Measurements from ENCODE around the gene GFRA1.
A peak's percentile ranks its signal among the peaks of the same experiment; 100 is the strongest.

Gene GFRA1

GRCh38 chr10:116121640-116122525 is 151.1 kb downstream of the GFRA1 start:
- Histone ChIP-seq H3K4me1 (ENCODE audit: insufficient read depth, low read length) (no peaks in the 10 kb centered on the region), H3K4me2 (ENCODE audit: insufficient read depth, low read length) (no peak overlapping the region), H3K36me3 (ENCODE audit: insufficient read depth, low read length) (no peaks in the 10 kb centered on the region), H2AFZ (ENCODE audit: low read depth, low read length) (no peak overlapping the region), H3K9ac (ENCODE audit: low read depth, low read length) (no peak overlapping the region), H4K20me1 (ENCODE audit: insufficient read depth, low read length) (no peaks in the 10 kb centered on the region), H3K27me3 (ENCODE audit: insufficient read depth, low read length, poor library complexity) (no peaks in the 10 kb centered on the region), H3K27ac (ENCODE audit: low read length) (no peak overlapping the region), H3K79me2 (ENCODE audit: insufficient read depth, low read length) (no peaks in the 10 kb centered on the region), H3K4me3 (ENCODE audit: low read depth in 1 of 2, low read length in 2 of 2) (no peak overlapping the region), H3K9me3 (ENCODE audit: insufficient read depth, low read length, severe bottlenecking) (peaks cover 6% of the 10 kb centered on the region)
- DNase-seq, result no peak
- no peak for ATAC-seq (ENCODE audit: insufficient read depth, low read depth)
- TF ChIP-seq, protein P1, sequence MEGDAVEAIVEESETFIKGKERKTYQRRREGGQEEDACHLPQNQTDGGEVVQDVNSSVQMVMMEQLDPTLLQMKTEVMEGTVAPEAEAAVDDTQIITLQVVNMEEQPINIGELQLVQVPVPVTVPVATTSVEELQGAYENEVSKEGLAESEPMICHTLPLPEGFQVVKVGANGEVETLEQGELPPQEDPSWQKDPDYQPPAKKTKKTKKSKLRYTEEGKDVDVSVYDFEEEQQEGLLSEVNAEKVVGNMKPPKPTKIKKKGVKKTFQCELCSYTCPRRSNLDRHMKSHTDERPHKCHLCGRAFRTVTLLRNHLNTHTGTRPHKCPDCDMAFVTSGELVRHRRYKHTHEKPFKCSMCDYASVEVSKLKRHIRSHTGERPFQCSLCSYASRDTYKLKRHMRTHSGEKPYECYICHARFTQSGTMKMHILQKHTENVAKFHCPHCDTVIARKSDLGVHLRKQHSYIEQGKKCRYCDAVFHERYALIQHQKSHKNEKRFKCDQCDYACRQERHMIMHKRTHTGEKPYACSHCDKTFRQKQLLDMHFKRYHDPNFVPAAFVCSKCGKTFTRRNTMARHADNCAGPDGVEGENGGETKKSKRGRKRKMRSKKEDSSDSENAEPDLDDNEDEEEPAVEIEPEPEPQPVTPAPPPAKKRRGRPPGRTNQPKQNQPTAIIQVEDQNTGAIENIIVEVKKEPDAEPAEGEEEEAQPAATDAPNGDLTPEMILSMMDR (IDR thresholded peaks at IDR 0.05; ENCODE audit: borderline replicate concordance, extremely low read depth, low read length, poor library complexity, severe bottlenecking), result no peak
- no peak for TF ChIP-seq EZH2 (IDR thresholded peaks at IDR 0.05; ENCODE audit: borderline replicate concordance, low read depth, low read length, severe bottlenecking)

DNA sequence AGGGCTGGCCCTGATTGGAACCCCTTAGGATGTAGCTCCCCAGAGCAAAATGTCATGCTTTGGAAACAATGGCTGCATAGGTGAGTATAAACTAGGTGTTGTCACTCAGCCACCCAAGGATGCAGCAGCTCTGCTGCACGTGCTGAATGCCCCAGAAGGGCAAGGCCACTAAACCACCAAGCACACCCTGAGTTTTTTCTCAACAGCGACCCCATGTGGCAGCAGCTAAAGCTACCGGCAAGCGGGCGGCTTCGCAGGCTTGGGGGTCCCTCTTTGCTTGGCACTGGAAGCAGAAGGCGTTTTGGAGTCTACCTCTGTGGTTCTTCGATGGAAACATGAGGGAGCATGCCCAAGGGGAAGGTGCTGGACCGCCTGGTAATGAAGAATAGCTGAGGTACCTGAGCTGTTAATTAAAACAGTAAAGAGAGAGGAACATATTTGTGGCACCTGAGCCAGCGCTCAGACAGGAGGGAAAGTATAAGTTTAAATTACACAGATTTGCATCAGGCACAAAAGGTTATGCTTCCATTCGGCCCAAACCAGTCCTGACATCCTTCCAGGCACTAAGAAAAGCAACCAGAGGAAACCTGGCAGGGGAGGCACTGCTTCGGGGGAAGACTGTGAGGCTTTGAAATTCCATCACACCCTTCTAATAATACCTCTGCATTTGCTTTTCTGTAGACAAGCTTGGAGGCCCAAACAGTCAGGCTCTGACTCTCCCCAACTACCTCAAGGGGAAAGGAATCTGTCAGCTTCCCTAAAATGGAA is 152.1 kb downstream of the GFRA1 start:
- Histone ChIP-seq H3K9ac (ENCODE audit: low read depth, low read length) (no peak overlapping the region), H3K4me1 (ENCODE audit: insufficient read depth, low read length) (no peaks in the 10 kb centered on the region), H3K27me3 (ENCODE audit: insufficient read depth, low read length, poor library complexity) (no peaks in the 10 kb centered on the region), H3K9me3 (ENCODE audit: insufficient read depth, low read length, severe bottlenecking) (peaks cover 6% of the 10 kb centered on the region), H2AFZ (ENCODE audit: low read depth, low read length) (no peak overlapping the region), H3K4me2 (ENCODE audit: insufficient read depth, low read length) (no peak overlapping the region), H3K4me3 (ENCODE audit: low read depth in 1 of 2, low read length in 2 of 2) (no peak overlapping the region), H3K79me2 (ENCODE audit: insufficient read depth, low read length) (no peaks in the 10 kb centered on the region), H3K36me3 (ENCODE audit: insufficient read depth, low read length) (no peaks in the 10 kb centered on the region), H4K20me1 (ENCODE audit: insufficient read depth, low read length) (no peaks in the 10 kb centered on the region), H3K27ac (ENCODE audit: low read length) (no peak overlapping the region)
- TF ChIP-seq EZH2 (IDR thresholded peaks at IDR 0.05; ENCODE audit: borderline replicate concordance, low read depth, low read length, severe bottlenecking), result no peak
- TF ChIP-seq, protein P1 (IDR thresholded peaks at IDR 0.05; ENCODE audit: borderline replicate concordance, extremely low read depth, low read length, poor library complexity, severe bottlenecking), result peak; percentile 23
- DNase-seq (no peak), ATAC-seq (ENCODE audit: insufficient read depth, low read depth) (no peak)

DNA sequence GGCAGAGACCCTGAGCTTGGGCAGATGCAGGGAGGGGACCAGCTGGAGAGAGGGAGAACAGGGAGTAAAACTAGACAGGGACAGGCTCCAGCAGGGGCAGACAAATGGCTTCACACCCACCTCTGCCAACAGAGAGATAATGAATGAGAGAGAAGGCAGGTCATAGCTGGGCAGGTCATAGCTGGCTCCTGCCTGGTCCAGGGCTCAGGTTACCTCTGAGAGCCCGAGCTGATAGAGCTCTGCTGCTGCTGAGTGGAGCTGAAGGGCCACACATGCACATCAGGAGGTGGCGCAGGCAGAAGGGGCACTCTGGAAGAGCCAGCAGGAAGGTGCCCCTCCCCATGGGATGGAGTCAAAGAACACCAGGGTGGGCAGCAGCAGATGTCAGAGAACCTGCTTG is 154.2 kb downstream of the GFRA1 start:
- no peak for TF ChIP-seq EZH2 (IDR thresholded peaks at IDR 0.05; ENCODE audit: borderline replicate concordance, low read depth, low read length, severe bottlenecking)
- TF ChIP-seq, protein P1 (IDR thresholded peaks at IDR 0.05; ENCODE audit: borderline replicate concordance, extremely low read depth, low read length, poor library complexity, severe bottlenecking), result no peak
- H4K20me1 ChIP-seq (ENCODE audit: insufficient read depth, low read length), result no peaks in the 10 kb centered on the region
- H2AFZ ChIP-seq (ENCODE audit: low read depth, low read length), result no peak overlapping the region
- no peaks in the 10 kb centered on the region for H3K27me3 ChIP-seq (ENCODE audit: insufficient read depth, low read length, poor library complexity)
- H3K79me2 ChIP-seq (ENCODE audit: insufficient read depth, low read length), result no peaks in the 10 kb centered on the region
- peaks cover 6% of the 10 kb centered on the region for H3K9me3 ChIP-seq (ENCODE audit: insufficient read depth, low read length, severe bottlenecking)
- ATAC-seq (ENCODE audit: insufficient read depth, low read depth) (no peak), DNase-seq (no peak)
- H3K36me3 ChIP-seq (ENCODE audit: insufficient read depth, low read length), result no peaks in the 10 kb centered on the region
- no peak overlapping the region for H3K4me3 ChIP-seq (ENCODE audit: low read depth in 1 of 2, low read length in 2 of 2)
- no peaks in the 10 kb centered on the region for H3K4me1 ChIP-seq (ENCODE audit: insufficient read depth, low read length)
- H3K27ac ChIP-seq (ENCODE audit: low read length), result no peak overlapping the region
- no peak overlapping the region for H3K9ac ChIP-seq (ENCODE audit: low read depth, low read length)
- H3K4me2 ChIP-seq (ENCODE audit: insufficient read depth, low read length), result no peak overlapping the region
